ENCODE data around the gene PDE4D. TPM values are rescaled to one million over a fixed set of nuclear protein-coding genes. Genes with fewer than 3 reads are reported as not detected.

PDE4D gene
- total and polyA plus RNA-seq, 2 of the 4 experiments (the other 2 are of a cell fraction): 1.4 to 7.9 TPM

- H3K9ac ChIP-seq (ENCODE audit: low read depth, low read length): no peak overlapping the region
- ATAC-seq (ENCODE audit: low read depth) (no peak), DNase-seq (no peak)
- H3K36me3 ChIP-seq (ENCODE audit: control insufficient read depth, insufficient read depth, low read length): no peaks in the 10 kb centered on the region
- intact Hi-C loops (cut with micrococcal nuclease): no loop called here
- in situ Hi-C loops (cut with MboI; ENCODE audit: low sequenced_read_pairs): no loop called here
- H3K18ac ChIP-seq (ENCODE audit: low read depth, low read length): no peak overlapping the region
- H3K9me1 ChIP-seq (ENCODE audit: insufficient read depth, low read length): no peaks in the 10 kb centered on the region
- no peak overlapping the region for H4K8ac ChIP-seq (ENCODE audit: low read depth in 2 of 2, low read length in 2 of 2)
- no peak overlapping the region for H3K56ac ChIP-seq (ENCODE audit: extremely low read depth, insufficient read depth, low read length)
- no peak overlapping the region for H4K5ac ChIP-seq (ENCODE audit: low read depth, low read length)
- no peak overlapping the region for H2AK9ac ChIP-seq (replicated peaks; ENCODE audit: low read depth, low read length, poor library complexity)
- POLR2A ChIA-PET (ENCODE audit: unreplicated experiment): no interaction called here
- no peak overlapping the region for H2AK5ac ChIP-seq (ENCODE audit: low read depth, low read length)
- no peak overlapping the region for H3K4ac ChIP-seq (ENCODE audit: low read depth, low read length)
- H3K4me3 ChIP-seq (ENCODE audit: insufficient read depth, low read depth, low read length): no peak overlapping the region
- H3K4me1 ChIP-seq (ENCODE audit: control insufficient read depth, insufficient read depth, low read length): peaks cover 5% of the 10 kb centered on the region
- no peak overlapping the region for H2AFZ ChIP-seq (replicated peaks; ENCODE audit: low read length, poor library complexity)
- no peak overlapping the region for H3K4me2 ChIP-seq (ENCODE audit: low read depth, low read length)
- no peak overlapping the region for H2BK120ac ChIP-seq (ENCODE audit: low read depth, low read length)
- CTCF ChIA-PET: no interaction called here
- H4K91ac ChIP-seq (ENCODE audit: insufficient read depth, low read depth, low read length): no peak overlapping the region
- TF ChIP-seq RAD21 (IDR thresholded peaks at IDR 0.05; ENCODE audit: low read length) (no peak), USF2 (IDR thresholded peaks at IDR 0.05; ENCODE audit: low read depth, low read length) (no peak), MAZ (IDR thresholded peaks at IDR 0.05; ENCODE audit: borderline replicate concordance, low read depth, low read length) (no peak), CHD1 (IDR thresholded peaks at IDR 0.05; ENCODE audit: low read depth, low read length) (no peak), MXI1 (IDR thresholded peaks at IDR 0.05; ENCODE audit: borderline replicate concordance, low read depth, low read length) (no peak)
- TF ChIP-seq, protein P1, sequence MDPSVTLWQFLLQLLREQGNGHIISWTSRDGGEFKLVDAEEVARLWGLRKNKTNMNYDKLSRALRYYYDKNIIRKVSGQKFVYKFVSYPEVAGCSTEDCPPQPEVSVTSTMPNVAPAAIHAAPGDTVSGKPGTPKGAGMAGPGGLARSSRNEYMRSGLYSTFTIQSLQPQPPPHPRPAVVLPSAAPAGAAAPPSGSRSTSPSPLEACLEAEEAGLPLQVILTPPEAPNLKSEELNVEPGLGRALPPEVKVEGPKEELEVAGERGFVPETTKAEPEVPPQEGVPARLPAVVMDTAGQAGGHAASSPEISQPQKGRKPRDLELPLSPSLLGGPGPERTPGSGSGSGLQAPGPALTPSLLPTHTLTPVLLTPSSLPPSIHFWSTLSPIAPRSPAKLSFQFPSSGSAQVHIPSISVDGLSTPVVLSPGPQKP (IDR thresholded peaks at IDR 0.05; ENCODE audit: borderline replicate concordance, low read depth, low read length): no peak
- no peak overlapping the region for H2BK5ac ChIP-seq (ENCODE audit: low read depth, low read length, poor library complexity, severe bottlenecking)
- no peaks in the 10 kb centered on the region for H3K27me3 ChIP-seq (ENCODE audit: control insufficient read depth, insufficient read depth, low read length)
- no TSS peak for BruUV-seq (replicated peaks)
- no peak overlapping the region for H2BK20ac ChIP-seq (ENCODE audit: low read depth, low read length)
- H2BK15ac ChIP-seq (ENCODE audit: low read depth, low read length): no peak overlapping the region
- WGBS, 2 experiments (ENCODE audit: extremely low coverage in 2 of 2, insufficient read length in 1 of 2): no CpG with 5 or more reads among the region's 2 CpGs
- H3K23ac ChIP-seq (ENCODE audit: low read depth, low read length): no peak overlapping the region
- no peaks in the 10 kb centered on the region for H4K20me1 ChIP-seq (ENCODE audit: insufficient read depth, low read length)
- no peak overlapping the region for H3K14ac ChIP-seq (replicated peaks; ENCODE audit: low read depth, low read length)
- dilution Hi-C loops (cut with HindIII; ENCODE audit: low sequenced_read_pairs, unreplicated experiment): no loop called here
- no peaks in the 10 kb centered on the region for H3K79me1 ChIP-seq (ENCODE audit: low read depth in 1 of 2, low read length in 2 of 2)
- H3K27ac ChIP-seq (ENCODE audit: insufficient read depth, low read length): no peak overlapping the region
- H3K9me3 ChIP-seq (ENCODE audit: control insufficient read depth, insufficient read depth, low read length): no peaks in the 10 kb centered on the region
These were observed 784.1 kb downstream of the PDE4D start for GRCh38 chr5:59109383-59109782.

All from IMR-90 (cell line).